Smooth muscle cell (in vitro differentiated cells): ENCODE data around the gene KRT6A. TPM values are rescaled to one million over a fixed set of nuclear protein-coding genes. Genes with fewer than 3 reads are reported as not detected.

ENCODE experiments used
- DNase-seq: peaks from one replicate; lab custom pipeline; 2025; ENCODE audit not compliant: unreplicated experiment; lab: John Stamatoyannopoulos, UW
- H2AFZ ChIP-seq: fragments of 200-600 bp; sonication (generic); 2 replicates; pipeline ENCODE4 v1.6.0; 2016; ENCODE audit warnings: antibody characterized with exemption, low read depth, mild to moderate bottlenecking
- H3F3A ChIP-seq: fragments of 200-600 bp; sonication (generic); 2 replicates; pipeline ENCODE4 v1.6.0; 2017; ENCODE audit warnings: antibody characterized with exemption, low read depth
- H3K27ac ChIP-seq: fragments of 200-600 bp; sonication (generic); 2 replicates; pipeline ENCODE4 v1.5.1; 2016; ENCODE audit warnings: low read depth, mild to moderate bottlenecking
- H3K27me3 ChIP-seq: fragments of 200-600 bp; sonication (generic); 2 replicates; pipeline ENCODE4 v1.6.1; 2016; ENCODE audit warnings: low read depth, mild to moderate bottlenecking
- H3K36me3 ChIP-seq: fragments of 200-600 bp; sonication (generic); 2 replicates; pipeline ENCODE4 v1.5.1; 2016; ENCODE audit warnings: low read depth
- H3K4me1 ChIP-seq: fragments of 200-600 bp; sonication (generic); 2 replicates; pipeline ENCODE4 v1.5.1; 2016; ENCODE audit warnings: low read depth
- H3K4me2 ChIP-seq: fragments of 200-600 bp; sonication (generic); 2 replicates; pipeline ENCODE4 v1.6.0; 2016; ENCODE audit warnings: mild to moderate bottlenecking
- H3K4me3 ChIP-seq: fragments of 200-600 bp; sonication (generic); 2 replicates; pipeline ENCODE4 v1.5.1; 2016; ENCODE audit warnings: mild to moderate bottlenecking
- H3K79me2 ChIP-seq: fragments of 200-600 bp; sonication (generic); 2 replicates; pipeline ENCODE4 v1.6.0; 2016; ENCODE audit warnings: low read depth, mild to moderate bottlenecking
- H3K9ac ChIP-seq: fragments of 200-600 bp; sonication (generic); 2 replicates; pipeline ENCODE4 v1.6.0; 2016; ENCODE audit warnings: low read depth
- H3K9me3 ChIP-seq: fragments of 200-600 bp; sonication (generic); replicated peaks from 2 replicates; pipeline ENCODE4 v1.5.1; 2016; ENCODE audit warnings: low read depth
- H4K20me1 ChIP-seq: fragments of 200-600 bp; sonication (generic); 2 replicates; pipeline ENCODE4 v1.6.0; 2016; ENCODE audit warnings: low read depth
- WGBS: methylation state at CpG from one replicate; pipeline ENCODE4 v1.1.7; 2016; ENCODE audit warnings: low lambda C conversion rate; 5-methylcytosine and 5-hydroxymethylcytosine counted together
- polyA plus RNA-seq: library from polyadenylated mRNA; unstranded; fragments of >200 nt; fragmentation: Nextera tagmentation; extraction: Ambion mirVana; gene quantifications from 2 replicates; pipeline ENCODE4 v1.2.1, GENCODE V29; 2016
- total RNA-seq: library from RNA; depleted of rRNA; stranded (reverse); fragments of >200 nt; gene quantifications from 2 replicates; pipeline ENCODE4 v1.2.3, GENCODE V29; 2014
- TF ChIP-seq, protein P1 (sequence below): fragments of 200-600 bp; sonication (generic); IDR thresholded peaks from 2 replicates; pipeline ENCODE4 v1.5.1; 2017; ENCODE audit warnings: borderline replicate concordance, mild to moderate bottlenecking, antibody characterized with exemption; ENCODE audit not compliant: insufficient read depth, poor library complexity, severe bottlenecking

The KRT6A gene
- total and polyA plus RNA-seq, 2 experiments from 2014 or later: 460 to 1,128 TPM

DNA sequence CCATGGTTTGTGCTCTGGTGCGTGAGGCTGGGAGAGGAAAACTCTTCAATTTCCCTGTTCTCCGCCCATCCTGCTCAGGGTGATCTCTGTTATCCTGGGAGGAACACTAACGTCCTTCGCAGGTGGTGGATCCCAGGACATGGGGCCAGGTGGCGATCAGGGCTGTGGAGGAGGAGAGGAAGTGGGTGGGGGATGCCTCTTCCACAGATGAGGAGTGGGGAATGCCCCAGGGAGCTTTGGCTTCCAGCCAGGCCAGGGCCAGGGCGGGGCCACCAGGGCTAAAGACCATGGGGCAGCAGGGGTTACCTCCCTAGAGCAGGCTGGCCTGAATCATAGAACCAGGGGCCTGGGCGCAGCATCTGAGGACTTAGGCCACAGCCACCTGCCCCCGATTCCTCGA lies 55.5 kb downstream of the KRT6A start:
- H3K27ac ChIP-seq: no peak overlapping the region
- no peaks in the 10 kb centered on the region for H4K20me1 ChIP-seq
- no peaks in the 10 kb centered on the region for H3K36me3 ChIP-seq
- H3K4me2 ChIP-seq: no peak overlapping the region
- H3K79me2 ChIP-seq: no peaks in the 10 kb centered on the region
- H3F3A ChIP-seq: peaks cover 15% of the 10 kb centered on the region
- H2AFZ ChIP-seq: no peak overlapping the region
- H3K9me3 ChIP-seq: no peaks in the 10 kb centered on the region
- DNase-seq: no peak
- no peak overlapping the region for H3K9ac ChIP-seq
- H3K4me3 ChIP-seq: no peak overlapping the region
- H3K4me1 ChIP-seq: peaks cover 19% of the 10 kb centered on the region
- WGBS: 91% methylated on average over 9 of the region's 9 CpGs
- TF ChIP-seq, protein P1, sequence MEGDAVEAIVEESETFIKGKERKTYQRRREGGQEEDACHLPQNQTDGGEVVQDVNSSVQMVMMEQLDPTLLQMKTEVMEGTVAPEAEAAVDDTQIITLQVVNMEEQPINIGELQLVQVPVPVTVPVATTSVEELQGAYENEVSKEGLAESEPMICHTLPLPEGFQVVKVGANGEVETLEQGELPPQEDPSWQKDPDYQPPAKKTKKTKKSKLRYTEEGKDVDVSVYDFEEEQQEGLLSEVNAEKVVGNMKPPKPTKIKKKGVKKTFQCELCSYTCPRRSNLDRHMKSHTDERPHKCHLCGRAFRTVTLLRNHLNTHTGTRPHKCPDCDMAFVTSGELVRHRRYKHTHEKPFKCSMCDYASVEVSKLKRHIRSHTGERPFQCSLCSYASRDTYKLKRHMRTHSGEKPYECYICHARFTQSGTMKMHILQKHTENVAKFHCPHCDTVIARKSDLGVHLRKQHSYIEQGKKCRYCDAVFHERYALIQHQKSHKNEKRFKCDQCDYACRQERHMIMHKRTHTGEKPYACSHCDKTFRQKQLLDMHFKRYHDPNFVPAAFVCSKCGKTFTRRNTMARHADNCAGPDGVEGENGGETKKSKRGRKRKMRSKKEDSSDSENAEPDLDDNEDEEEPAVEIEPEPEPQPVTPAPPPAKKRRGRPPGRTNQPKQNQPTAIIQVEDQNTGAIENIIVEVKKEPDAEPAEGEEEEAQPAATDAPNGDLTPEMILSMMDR: no peak
- H3K27me3 ChIP-seq: peaks cover 6% of the 10 kb centered on the region

Other genes starting within 250 kb of the KRT6A start
- gene KRT86, start 218.6 kb downstream of the KRT6A start, total RNA-seq: not detected in 2 replicates
- not detected in 2 replicates for gene KRT86, start 218.6 kb downstream of the KRT6A start, polyA plus RNA-seq
- 0.18 and 1.4 TPM in 2 replicates for gene KRT81, start 201.7 kb downstream of the KRT6A start, total RNA-seq
- gene KRT81, start 201.7 kb downstream of the KRT6A start, polyA plus RNA-seq: 0.49 and 1.7 TPM in 2 replicates
- gene KRT83, start 171.9 kb downstream of the KRT6A start, total RNA-seq: not detected in 2 replicates
- gene KRT83, start 171.9 kb downstream of the KRT6A start, polyA plus RNA-seq: not detected in 2 replicates
- not detected in 2 replicates for gene KRT85, start 125.8 kb downstream of the KRT6A start, total RNA-seq
- not detected in 2 replicates for gene KRT85, start 125.8 kb downstream of the KRT6A start, polyA plus RNA-seq
- 5.6 and 8.0 TPM in 2 replicates for gene KRT84, start 107.6 kb downstream of the KRT6A start, total RNA-seq
- 0.09 and 2.1 TPM in 2 replicates for gene KRT84, start 107.6 kb downstream of the KRT6A start, polyA plus RNA-seq
- not detected in 2 replicates for gene KRT82, start 86.9 kb downstream of the KRT6A start, total RNA-seq
- gene KRT82, start 86.9 kb downstream of the KRT6A start, polyA plus RNA-seq: 0.23 TPM in 1 of 2 replicates, not detected in the other
- gene KRT75, start 58.9 kb downstream of the KRT6A start, total RNA-seq: 0.94 and 1.9 TPM in 2 replicates
- 0.37 TPM in 1 of 2 replicates, not detected in the other for gene KRT75, start 58.9 kb downstream of the KRT6A start, polyA plus RNA-seq
- 279 and 336 TPM in 2 replicates for gene KRT6B, start 41.1 kb downstream of the KRT6A start, total RNA-seq
- gene KRT6B, start 41.1 kb downstream of the KRT6A start, polyA plus RNA-seq: 248 and 250 TPM in 2 replicates
- 30.2 and 32.6 TPM in 2 replicates for gene KRT6C, start 19.5 kb downstream of the KRT6A start, total RNA-seq
- 22.0 and 26.5 TPM in 2 replicates for gene KRT6C, start 19.5 kb downstream of the KRT6A start, polyA plus RNA-seq
- 152 and 209 TPM in 2 replicates for gene KRT5, start 27.1 kb upstream of the KRT6A start, total RNA-seq
- gene KRT5, start 27.1 kb upstream of the KRT6A start, polyA plus RNA-seq: 67.2 and 198 TPM in 2 replicates
- gene KRT71, start 59.9 kb upstream of the KRT6A start, total RNA-seq: not detected in 2 replicates
- gene KRT71, start 59.9 kb upstream of the KRT6A start, polyA plus RNA-seq: not detected in 2 replicates
- gene KRT74, start 80.6 kb upstream of the KRT6A start, total RNA-seq: 0.22 TPM in 1 of 2 replicates, not detected in the other
- not detected in 2 replicates for gene KRT74, start 80.6 kb upstream of the KRT6A start, polyA plus RNA-seq
- gene KRT72, start 108.2 kb upstream of the KRT6A start, total RNA-seq: not detected in 2 replicates
- gene KRT72, start 108.2 kb upstream of the KRT6A start, polyA plus RNA-seq: not detected in 2 replicates
- gene KRT73, start 125.3 kb upstream of the KRT6A start, total RNA-seq: not detected in 2 replicates
- not detected in 2 replicates for gene KRT73, start 125.3 kb upstream of the KRT6A start, polyA plus RNA-seq
- not detected in 2 replicates for gene KRT2, start 159.0 kb upstream of the KRT6A start, total RNA-seq
- not detected in 2 replicates for gene KRT2, start 159.0 kb upstream of the KRT6A start, polyA plus RNA-seq
- gene KRT1, start 187.2 kb upstream of the KRT6A start, total RNA-seq: 11.1 and 13.5 TPM in 2 replicates
- 3.1 and 5.6 TPM in 2 replicates for gene KRT1, start 187.2 kb upstream of the KRT6A start, polyA plus RNA-seq
- gene KRT77, start 210.3 kb upstream of the KRT6A start, total RNA-seq: 3.8 TPM in 1 of 2 replicates, not detected in the other
- gene KRT77, start 210.3 kb upstream of the KRT6A start, polyA plus RNA-seq: not detected in 2 replicates